Heart left ventricle (tissue), 13 donors: ENCODE measurements around the gene GALNT2.

Experiments used
- POLR2A ChIP-seq, 2 donors: fragments of 450-650 bp; IDR thresholded peaks; one replicate each; pipeline ENCODE4 v1.6.1; 2017; ENCODE audit warnings: antibody characterized with exemption in 2 of 2, mild to moderate bottlenecking in 2 of 2, moderate library complexity in 2 of 2
- TF ChIP-seq, protein P1 (sequence below), 12 donors: fragments of 200-600 bp; sonication (generic) in 4 of 12; IDR thresholded peaks; one replicate each; pipeline versions ENCODE4 v1.5.0 to v1.8.0; 2018 to 2022; ENCODE audit warnings: antibody characterized with exemption in 12 of 12, mild to moderate bottlenecking in 5 of 12
- donor health status: ischemic (EF 13 %, LVEDD 7.1; RV severe dilation, severe dysfunction).
- donor health status: DM: no; HTN: yes; CAD: no.
- donor health status: DM: no; HTN: no; CAD: no.
- donor health status: ischemic (EF 25% LVEDD 6.9; RV normal size, moderate dysfunction).
- donor health status: ischemic (EF 25% LVEDD 5.7; RV mildly dilated, moderate dysfunction).
- donor health status: ischemic (EF 35%, LVEDD 5.7; RV mildly dilated, moderate dysfunction).
- donor health status: nonischemic (EF 11% LVEDD 7.7; RV severe dilation, severe dysfunction).
- donor health status: DM: yes; HTN: yes; CAD: no.
- donor health status: PGD.
- donor health status: ischemic (EF 29% LVEDD 5.4; RV normal size, mild dysfunction).
- donor health status: nonischemic (EF 23%, LVEDD 6.1; RV moderate dilation, normal function).

DNA sequence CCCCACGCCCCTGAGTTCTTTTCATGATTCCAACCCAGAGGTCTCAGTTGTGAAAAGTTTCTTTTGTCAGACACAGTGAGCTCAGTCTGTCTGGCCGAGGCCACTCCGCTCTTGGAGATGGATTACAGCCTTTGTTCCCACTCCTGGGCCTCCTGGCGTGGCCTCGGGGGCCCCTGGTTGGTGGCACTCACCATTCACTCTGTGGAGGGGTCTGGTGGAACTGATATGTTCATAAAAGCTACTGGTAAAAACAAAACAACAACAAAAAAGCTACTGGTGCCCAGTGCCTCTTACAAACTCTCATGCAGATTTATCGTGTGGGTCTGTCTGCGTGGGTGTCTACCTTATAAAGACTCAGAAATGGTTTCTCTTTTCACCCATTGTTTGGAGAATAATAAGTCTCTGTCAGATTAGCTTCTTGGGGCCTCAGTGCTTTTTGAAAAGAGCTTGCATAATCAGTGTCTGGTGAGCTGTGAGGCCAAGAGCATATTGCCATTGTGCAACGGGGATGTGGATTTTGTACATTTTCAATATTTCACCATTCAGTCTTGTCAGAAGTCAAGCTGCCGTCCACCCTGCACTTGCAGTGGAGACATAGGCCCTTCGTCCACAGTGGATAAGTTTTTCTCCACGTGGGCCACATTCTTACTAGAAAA is 86.7 kb downstream of the GALNT2 start:
- TF ChIP-seq, protein P1, sequence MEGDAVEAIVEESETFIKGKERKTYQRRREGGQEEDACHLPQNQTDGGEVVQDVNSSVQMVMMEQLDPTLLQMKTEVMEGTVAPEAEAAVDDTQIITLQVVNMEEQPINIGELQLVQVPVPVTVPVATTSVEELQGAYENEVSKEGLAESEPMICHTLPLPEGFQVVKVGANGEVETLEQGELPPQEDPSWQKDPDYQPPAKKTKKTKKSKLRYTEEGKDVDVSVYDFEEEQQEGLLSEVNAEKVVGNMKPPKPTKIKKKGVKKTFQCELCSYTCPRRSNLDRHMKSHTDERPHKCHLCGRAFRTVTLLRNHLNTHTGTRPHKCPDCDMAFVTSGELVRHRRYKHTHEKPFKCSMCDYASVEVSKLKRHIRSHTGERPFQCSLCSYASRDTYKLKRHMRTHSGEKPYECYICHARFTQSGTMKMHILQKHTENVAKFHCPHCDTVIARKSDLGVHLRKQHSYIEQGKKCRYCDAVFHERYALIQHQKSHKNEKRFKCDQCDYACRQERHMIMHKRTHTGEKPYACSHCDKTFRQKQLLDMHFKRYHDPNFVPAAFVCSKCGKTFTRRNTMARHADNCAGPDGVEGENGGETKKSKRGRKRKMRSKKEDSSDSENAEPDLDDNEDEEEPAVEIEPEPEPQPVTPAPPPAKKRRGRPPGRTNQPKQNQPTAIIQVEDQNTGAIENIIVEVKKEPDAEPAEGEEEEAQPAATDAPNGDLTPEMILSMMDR (IDR thresholded peaks at IDR 0.05), result no peak
- TF ChIP-seq POLR2A (IDR thresholded peaks at IDR 0.05), result no peak
